ENCODE data around the gene DNAJB1. TPM values are rescaled to one million over a fixed set of nuclear protein-coding genes. Genes with fewer than 3 reads are reported as not detected.

The DNAJB1 gene
- total and polyA plus RNA-seq, 10 of the 15 experiments (the other 5 are each of a cell fraction or from before 2014, with no cell fraction given): 4.8 to 65.8 (median 34.9) TPM

DNA sequence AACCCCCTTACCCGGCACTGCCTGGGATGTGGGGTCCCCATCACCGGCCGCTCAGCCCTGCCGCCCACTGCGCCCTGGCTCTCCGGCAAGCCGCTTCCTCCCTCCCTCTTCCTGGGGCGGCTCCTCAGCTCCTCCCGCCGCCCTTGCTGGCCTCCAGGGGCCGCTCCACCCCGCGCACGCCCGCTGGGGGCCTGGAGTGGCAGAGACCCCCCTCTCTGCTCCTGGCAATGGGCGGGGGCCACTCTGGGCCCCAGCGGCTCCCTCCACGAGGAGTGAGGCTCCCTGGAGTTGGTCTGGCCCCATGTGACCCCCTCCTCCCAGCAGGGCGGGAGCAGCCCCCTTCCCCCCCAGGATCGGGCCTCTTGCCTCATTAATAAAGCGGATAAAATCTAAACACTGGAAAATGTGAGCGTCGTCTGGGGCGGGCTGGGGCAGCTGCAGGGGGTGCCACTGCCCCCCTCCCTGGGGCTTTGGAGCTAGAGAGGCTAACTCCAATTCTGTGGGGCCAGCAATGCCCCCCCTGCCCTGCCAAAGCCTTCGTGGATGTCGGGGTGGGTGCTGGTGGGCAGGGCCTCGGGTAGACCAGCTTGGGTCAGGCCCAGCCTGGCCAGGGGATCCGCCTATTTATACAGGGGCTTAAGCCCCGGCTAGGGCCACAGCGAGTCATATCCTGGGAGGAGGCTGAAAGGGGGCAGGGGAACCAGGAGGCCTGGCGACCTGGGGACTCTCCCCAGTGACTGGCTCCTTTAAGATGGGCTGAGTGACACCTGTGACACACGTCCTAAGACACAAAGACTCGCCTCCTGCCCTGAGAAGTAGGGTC lies 42.7 kb downstream of the DNAJB1 start, which contains the start of gene PTGER1:
TSS of gene PTGER1 (minus strand) at position 104 of the 823 bp plus-strand sequence. CDS start 1,034 bp downstream, outside the sequence.
- BruUV-seq (replicated peaks): no TSS peak
- ChIA-PET RAD21 (ENCODE audit: unreplicated experiment) (no interaction called here), CTCF (interaction anchor here (0.9 to 1.0 kb wide), 2 partner anchors 12 to 114 kb away, joined by 3 to 4 read pairs; no protein-coding TSS in a partner anchor), SMC1A (ENCODE audit: uncharacterized antibody, unreplicated experiment) (no interaction called here), POLR2A (no interaction called here)
- Histone ChIP-seq H3K4me1 (ENCODE audit: control insufficient read depth, insufficient read depth, low read length) (no peaks in the 10 kb centered on the region; the same call in 1 of the 2 replicates), H3K4me2 (ENCODE audit: control insufficient read depth, insufficient read depth) (no peak within 1 kb of the TSS), H3K4me3 (no peak within 1 kb of the TSS), H3K9ac (ENCODE audit: control insufficient read depth, insufficient read depth, low read length) (no peak within 1 kb of the TSS), H3K79me2 (ENCODE audit: control insufficient read depth, insufficient read depth, low read length) (no peaks in the 10 kb centered on the region), H4K20me1 (ENCODE audit: control insufficient read depth, insufficient read depth) (no peaks in the 10 kb centered on the region; the same call in 1 of the 2 replicates), H3K36me3 (ENCODE audit: control insufficient read depth in 2 of 2, insufficient read depth in 2 of 2, low read length in 1 of 2) (peaks cover 0 to under 1% of the 10 kb centered on the region in 2 experiments; a peak in 2 of 4 replicates), H3K27ac (ENCODE audit: control insufficient read depth, insufficient read depth) (no peak within 1 kb of the TSS), H2AFZ (ENCODE audit: control insufficient read depth, low read depth, low read length) (no peak within 1 kb of the TSS), H3K27me3 (replicated peaks in 1 of 2; ENCODE audit: control insufficient read depth in 2 of 2, insufficient read depth in 2 of 2, low read length in 1 of 2) (peaks cover 5 to 6% of the 10 kb centered on the region in 2 experiments; a peak in 3 of 4 replicates), H3K9me3 (replicated peaks; ENCODE audit: control insufficient read depth, insufficient read depth, low read length) (no peaks in the 10 kb centered on the region)
- TF ChIP-seq, protein P1, sequence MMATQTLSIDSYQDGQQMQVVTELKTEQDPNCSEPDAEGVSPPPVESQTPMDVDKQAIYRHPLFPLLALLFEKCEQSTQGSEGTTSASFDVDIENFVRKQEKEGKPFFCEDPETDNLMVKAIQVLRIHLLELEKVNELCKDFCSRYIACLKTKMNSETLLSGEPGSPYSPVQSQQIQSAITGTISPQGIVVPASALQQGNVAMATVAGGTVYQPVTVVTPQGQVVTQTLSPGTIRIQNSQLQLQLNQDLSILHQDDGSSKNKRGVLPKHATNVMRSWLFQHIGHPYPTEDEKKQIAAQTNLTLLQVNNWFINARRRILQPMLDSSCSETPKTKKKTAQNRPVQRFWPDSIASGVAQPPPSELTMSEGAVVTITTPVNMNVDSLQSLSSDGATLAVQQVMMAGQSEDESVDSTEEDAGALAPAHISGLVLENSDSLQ (IDR thresholded peaks at IDR 0.05): peak; percentile 47; the same call in 1 of the 2 replicates
- no peak for TF ChIP-seq ETV6 (conservative IDR thresholded peaks at IDR 0.05 in 1 of 2, IDR thresholded peaks at IDR 0.05 in 1 of 2; ENCODE audit: borderline replicate concordance in 1 of 2, low read depth in 1 of 2)
- ATAC-seq: peak; percentile 5; the same call in 1 of the 3 replicates
- no peak for FAIRE-seq
- WGBS (ENCODE audit: insufficient coverage, insufficient replicate concordance, low lambda C conversion rate, missing lambda C conversion rate): 9% methylated on average over 33 of the region's 33 CpGs
- in situ Hi-C loops (cut with MboI) (no loop called here), intact Hi-C loops (cut with micrococcal nuclease; ENCODE audit: unreplicated experiment) (loop anchor here (10.0 kb wide), 1 partner anchor 121 kb away; no protein-coding TSS in a partner anchor)
- no peak for DNase-seq (ENCODE audit: low read depth, low spot score)

DNA sequence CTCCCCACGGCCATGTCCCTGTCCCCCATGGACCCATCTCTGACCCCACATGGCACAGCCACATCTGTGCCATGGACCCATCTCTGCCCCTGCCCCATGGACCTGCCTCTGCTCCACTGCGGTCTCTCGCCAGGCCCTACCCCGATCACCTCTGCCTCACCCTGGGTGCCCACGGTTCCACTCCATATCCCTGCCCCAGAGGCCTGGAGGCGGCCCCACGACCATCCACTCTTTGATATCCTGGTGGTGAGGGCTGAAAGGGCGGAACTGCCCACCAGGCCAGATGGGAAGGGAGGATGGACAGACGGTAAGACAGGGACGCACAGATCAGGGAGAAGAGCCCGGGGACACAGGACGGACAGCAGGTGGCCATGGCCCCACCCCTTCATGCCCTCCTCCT lies 43.4 kb downstream of the DNAJB1 start:
- Histone ChIP-seq H3K79me2 (ENCODE audit: control insufficient read depth, insufficient read depth, low read length) (no peaks in the 10 kb centered on the region), H4K20me1 (ENCODE audit: control insufficient read depth, insufficient read depth) (no peaks in the 10 kb centered on the region; the same call in 1 of the 2 replicates), H3K9me3 (replicated peaks; ENCODE audit: control insufficient read depth, insufficient read depth, low read length) (no peaks in the 10 kb centered on the region), H3K4me1 (ENCODE audit: control insufficient read depth, insufficient read depth, low read length) (no peaks in the 10 kb centered on the region), H3K36me3 (ENCODE audit: control insufficient read depth in 2 of 2, insufficient read depth in 2 of 2, low read length in 1 of 2) (peaks cover 0 to 3% of the 10 kb centered on the region in 2 experiments; a peak in 3 of 4 replicates), H3K27ac (ENCODE audit: control insufficient read depth, insufficient read depth) (no peak overlapping the region), H3K27me3 (replicated peaks in 1 of 2; ENCODE audit: control insufficient read depth in 2 of 2, insufficient read depth in 2 of 2, low read length in 1 of 2) (peaks cover 5 to 6% of the 10 kb centered on the region in 2 experiments; a peak in 3 of 4 replicates), H3K4me3 (no peak overlapping the region), H3K9ac (ENCODE audit: control insufficient read depth, insufficient read depth, low read length) (no peak overlapping the region), H3K4me2 (ENCODE audit: control insufficient read depth, insufficient read depth) (no peak overlapping the region), H2AFZ (ENCODE audit: control insufficient read depth, low read depth, low read length) (no peak overlapping the region)
- no peak for ATAC-seq
- 36% methylated on average over 12 of the region's 12 CpGs for WGBS (ENCODE audit: insufficient coverage, insufficient replicate concordance, low lambda C conversion rate, missing lambda C conversion rate)
- ChIA-PET RAD21 (ENCODE audit: unreplicated experiment) (no interaction called here), SMC1A (ENCODE audit: uncharacterized antibody, unreplicated experiment) (no interaction called here), POLR2A (no interaction called here), CTCF (no interaction called here)
- BruUV-seq (replicated peaks): no TSS peak
- intact Hi-C loops (cut with micrococcal nuclease; ENCODE audit: unreplicated experiment): loop anchor here (5.0 to 10.0 kb wide), 3 partner anchors 43 to 120 kb away; partner anchors contain the start of genes DDX39A and PKN1
- in situ Hi-C loops (cut with MboI): no loop called here
- no peak for FAIRE-seq
- DNase-seq (ENCODE audit: low read depth, low spot score): no peak
- TF ChIP-seq, protein P2, sequence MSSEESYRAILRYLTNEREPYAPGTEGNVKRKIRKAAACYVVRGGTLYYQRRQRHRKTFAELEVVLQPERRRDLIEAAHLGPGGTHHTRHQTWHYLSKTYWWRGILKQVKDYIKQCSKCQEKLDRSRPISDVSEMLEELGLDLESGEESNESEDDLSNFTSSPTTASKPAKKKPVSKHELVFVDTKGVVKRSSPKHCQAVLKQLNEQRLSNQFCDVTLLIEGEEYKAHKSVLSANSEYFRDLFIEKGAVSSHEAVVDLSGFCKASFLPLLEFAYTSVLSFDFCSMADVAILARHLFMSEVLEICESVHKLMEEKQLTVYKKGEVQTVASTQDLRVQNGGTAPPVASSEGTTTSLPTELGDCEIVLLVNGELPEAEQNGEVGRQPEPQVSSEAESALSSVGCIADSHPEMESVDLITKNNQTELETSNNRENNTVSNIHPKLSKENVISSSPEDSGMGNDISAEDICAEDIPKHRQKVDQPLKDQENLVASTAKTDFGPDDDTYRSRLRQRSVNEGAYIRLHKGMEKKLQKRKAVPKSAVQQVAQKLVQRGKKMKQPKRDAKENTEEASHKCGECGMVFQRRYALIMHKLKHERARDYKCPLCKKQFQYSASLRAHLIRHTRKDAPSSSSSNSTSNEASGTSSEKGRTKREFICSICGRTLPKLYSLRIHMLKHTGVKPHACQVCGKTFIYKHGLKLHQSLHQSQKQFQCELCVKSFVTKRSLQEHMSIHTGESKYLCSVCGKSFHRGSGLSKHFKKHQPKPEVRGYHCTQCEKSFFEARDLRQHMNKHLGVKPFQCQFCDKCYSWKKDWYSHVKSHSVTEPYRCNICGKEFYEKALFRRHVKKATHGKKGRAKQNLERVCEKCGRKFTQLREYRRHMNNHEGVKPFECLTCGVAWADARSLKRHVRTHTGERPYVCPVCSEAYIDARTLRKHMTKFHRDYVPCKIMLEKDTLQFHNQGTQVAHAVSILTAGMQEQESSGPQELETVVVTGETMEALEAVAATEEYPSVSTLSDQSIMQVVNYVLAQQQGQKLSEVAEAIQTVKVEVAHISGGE (CRISPR knock-in tag; IDR thresholded peaks at IDR 0.05): no peak
- TF ChIP-seq HDAC2 (IDR thresholded peaks at IDR 0.05): no peak
- no peak for TF ChIP-seq SIN3A (IDR thresholded peaks at IDR 0.05; ENCODE audit: low read depth, low read length)
- TF ChIP-seq, protein P3, sequence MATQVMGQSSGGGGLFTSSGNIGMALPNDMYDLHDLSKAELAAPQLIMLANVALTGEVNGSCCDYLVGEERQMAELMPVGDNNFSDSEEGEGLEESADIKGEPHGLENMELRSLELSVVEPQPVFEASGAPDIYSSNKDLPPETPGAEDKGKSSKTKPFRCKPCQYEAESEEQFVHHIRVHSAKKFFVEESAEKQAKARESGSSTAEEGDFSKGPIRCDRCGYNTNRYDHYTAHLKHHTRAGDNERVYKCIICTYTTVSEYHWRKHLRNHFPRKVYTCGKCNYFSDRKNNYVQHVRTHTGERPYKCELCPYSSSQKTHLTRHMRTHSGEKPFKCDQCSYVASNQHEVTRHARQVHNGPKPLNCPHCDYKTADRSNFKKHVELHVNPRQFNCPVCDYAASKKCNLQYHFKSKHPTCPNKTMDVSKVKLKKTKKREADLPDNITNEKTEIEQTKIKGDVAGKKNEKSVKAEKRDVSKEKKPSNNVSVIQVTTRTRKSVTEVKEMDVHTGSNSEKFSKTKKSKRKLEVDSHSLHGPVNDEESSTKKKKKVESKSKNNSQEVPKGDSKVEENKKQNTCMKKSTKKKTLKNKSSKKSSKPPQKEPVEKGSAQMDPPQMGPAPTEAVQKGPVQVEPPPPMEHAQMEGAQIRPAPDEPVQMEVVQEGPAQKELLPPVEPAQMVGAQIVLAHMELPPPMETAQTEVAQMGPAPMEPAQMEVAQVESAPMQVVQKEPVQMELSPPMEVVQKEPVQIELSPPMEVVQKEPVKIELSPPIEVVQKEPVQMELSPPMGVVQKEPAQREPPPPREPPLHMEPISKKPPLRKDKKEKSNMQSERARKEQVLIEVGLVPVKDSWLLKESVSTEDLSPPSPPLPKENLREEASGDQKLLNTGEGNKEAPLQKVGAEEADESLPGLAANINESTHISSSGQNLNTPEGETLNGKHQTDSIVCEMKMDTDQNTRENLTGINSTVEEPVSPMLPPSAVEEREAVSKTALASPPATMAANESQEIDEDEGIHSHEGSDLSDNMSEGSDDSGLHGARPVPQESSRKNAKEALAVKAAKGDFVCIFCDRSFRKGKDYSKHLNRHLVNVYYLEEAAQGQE (IDR thresholded peaks at IDR 0.05; ENCODE audit: low read depth, low read length): no peak
